Epithelial cell of prostate (primary cell): ENCODE measurements around the gene ZNF574.

Source experiments
- DNase-seq: peaks from one replicate; pipeline ENCODE4 v3.0.0-alpha.2; 2011; ENCODE audit warnings: low read depth, low spot score
- H3K27ac ChIP-seq: fragments of 450-650 bp; 2 replicates; pipeline ENCODE4 v1.5.1; 2017; ENCODE audit warnings: mild to moderate bottlenecking

Gene ZNF574

GRCh38 chr19:42120276-42120980, 44.5 kb downstream of the ZNF574 start:
- DNase-seq = no peak
- H3K27ac ChIP-seq = peak overlapping the region; percentile 53

- no peak for DNase-seq
- H3K27ac ChIP-seq = peak overlapping the region; percentile 53
These were observed 45.2 kb downstream of the ZNF574 start for GRCh38 chr19:42121036-42121621.

DNA sequence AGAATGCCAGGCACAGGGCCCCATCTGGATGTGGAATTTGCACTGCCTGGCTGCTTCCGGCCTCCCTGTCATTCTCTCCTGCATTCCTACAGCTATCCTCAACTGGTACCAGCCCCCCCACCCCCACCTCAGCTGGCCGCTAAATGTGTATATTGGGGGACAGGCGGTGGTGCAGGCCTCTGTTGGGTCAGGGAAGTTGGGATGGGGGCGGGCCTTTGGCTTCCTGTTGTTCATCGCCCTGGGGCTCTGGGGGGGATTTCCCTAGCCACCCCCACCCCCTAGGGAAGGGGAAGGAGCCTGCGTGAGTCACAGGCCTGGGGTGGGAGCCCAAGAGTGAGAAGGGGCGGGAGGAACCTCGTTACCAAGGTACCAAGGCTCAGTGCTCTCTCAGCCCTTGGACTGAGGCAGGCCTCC, 45.7 kb downstream of the ZNF574 start:
- H3K27ac ChIP-seq = peak overlapping the region; percentile 53
- no peak for DNase-seq

- DNase-seq = no peak
- peak overlapping the region; percentile 53 for H3K27ac ChIP-seq
These were observed 47.0 kb downstream of the ZNF574 start for GRCh38 chr19:42122691-42123607.

DNA sequence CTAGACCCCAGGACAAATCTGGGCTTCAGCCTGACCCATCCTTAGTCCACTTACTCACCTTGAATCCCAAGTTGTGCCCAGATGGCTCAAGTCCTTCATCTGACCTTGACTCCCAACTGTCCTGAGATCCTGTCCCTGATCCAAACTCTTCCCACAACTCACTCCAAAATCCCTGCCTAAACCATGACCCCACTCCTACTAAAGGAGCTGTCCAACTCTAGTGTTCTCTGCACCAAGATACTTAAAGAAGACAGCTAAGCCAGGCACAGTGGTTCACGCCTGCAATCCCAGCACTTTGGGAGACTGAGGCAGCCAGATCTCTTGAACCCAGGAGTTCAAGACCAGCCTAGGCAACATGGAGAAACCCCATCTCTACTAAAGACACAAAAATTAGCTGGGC, 47.8 kb downstream of the ZNF574 start:
- DNase-seq = no peak
- H3K27ac ChIP-seq = no peak overlapping the region

DNA sequence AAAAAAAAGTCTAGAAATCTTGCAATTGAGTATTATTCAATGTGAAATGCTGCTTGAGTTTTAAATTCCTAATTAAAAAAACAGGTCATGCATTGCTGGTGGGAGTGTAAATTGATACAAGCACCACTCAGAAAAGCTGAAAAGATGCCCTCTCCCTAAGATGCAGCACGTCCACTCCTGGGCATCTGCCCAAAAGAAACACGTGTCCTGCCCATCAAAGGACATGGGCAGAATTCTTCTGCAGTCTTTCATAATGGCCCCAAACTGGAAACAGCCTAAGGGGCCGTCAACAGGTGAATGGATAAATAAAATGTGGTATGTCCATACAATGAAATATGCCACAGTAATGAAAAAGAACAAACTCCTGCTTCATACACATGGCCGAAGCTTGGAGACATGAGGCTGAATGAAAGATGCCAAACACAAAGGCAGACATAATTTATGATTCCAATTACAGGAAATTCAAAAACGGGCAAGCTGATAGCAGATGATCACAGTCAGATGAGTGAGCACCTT, 48.5 kb downstream of the ZNF574 start:
- no peak for DNase-seq
- H3K27ac ChIP-seq = no peak overlapping the region

- no peak for DNase-seq
- H3K27ac ChIP-seq = no peak overlapping the region
These were observed 49.6 kb downstream of the ZNF574 start for GRCh38 chr19:42125536-42125935.

DNA sequence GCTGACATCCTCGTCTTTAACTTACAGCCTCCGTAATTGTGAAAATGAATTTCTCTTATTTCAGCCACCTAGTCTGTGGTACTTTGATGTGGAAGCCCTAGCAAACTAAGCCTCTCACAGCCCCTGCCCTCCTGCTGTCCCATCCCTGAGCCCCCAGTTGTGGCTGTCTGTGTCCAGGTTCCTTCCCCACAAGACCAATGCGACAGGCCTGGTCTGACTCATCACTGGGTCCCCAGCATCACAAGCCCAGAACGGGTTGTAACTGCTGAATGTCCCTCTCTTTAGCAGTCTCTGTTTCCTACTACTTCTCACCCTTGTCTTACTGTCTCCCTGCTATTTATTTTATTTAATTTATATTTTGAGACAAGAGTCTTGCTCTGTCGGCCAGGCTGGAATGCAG, 50.6 kb downstream of the ZNF574 start:
- no peak overlapping the region for H3K27ac ChIP-seq
- DNase-seq = no peak

DNA sequence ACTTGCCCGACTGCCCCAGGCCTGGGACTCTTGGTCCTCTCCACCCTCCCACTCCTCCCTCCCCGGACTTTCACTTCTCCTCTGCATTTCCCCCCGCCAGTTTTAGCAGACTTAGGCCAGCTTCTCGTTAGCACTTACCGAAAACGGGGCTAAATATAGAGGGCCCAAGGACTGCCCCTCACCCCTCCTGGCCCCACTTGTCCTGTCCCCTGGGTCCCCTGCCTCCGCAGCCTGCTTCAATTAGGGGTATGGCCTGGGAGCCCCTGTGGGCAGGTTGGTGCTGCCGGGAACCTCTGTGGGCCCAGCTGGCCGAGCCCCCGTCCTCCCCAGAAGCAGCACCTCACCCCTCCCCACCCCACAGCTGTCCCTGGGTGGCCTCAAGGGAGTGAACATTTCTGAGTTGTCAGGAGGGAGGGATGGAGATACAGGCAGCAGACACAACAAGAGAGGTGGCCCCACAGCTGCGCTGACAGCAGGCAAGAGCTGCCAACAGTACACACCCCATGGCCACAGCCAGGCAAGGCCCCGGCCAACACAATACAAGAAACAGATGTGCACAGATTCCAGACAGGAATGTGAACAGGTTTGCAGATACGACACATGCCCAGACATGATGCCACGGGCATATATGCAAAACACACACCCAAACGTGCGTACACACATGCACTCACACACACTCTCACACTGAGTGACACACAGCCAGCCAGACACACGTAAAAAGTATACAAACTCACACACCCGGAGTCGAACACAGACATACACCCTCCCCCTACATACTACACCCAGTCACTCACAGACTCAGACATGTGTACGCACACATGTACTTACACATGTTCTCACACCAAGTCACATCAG, 53.7 kb downstream of the ZNF574 start:
- peak; percentile 82 for DNase-seq
- H3K27ac ChIP-seq = peak overlapping the region; percentile 86

GRCh38 chr19:42130254-42130573, 54.2 kb downstream of the ZNF574 start:
- DNase-seq = no peak
- peak overlapping the region; percentile 86 for H3K27ac ChIP-seq
